Measurements from ENCODE around the gene PNMT. TPM values are rescaled to one million over a fixed set of nuclear protein-coding genes. Genes with fewer than 3 reads are reported as not detected.
A peak's percentile ranks its signal among the peaks of the same experiment; 100 is the strongest.

Gene PNMT
- total and polyA plus RNA-seq, 7 donors: 1.2 to 5.4 (median 2.8) TPM

- TF ChIP-seq EP300 (IDR thresholded peaks at IDR 0.05) (no peak), POLR2AphosphoS5 (IDR thresholded peaks at IDR 0.05) (peak; percentile 58 to 88 (median 78)), CTCF (IDR thresholded peaks at IDR 0.05) (no peak), POLR2A (IDR thresholded peaks at IDR 0.05) (peak; percentile 45 to 64)
- Histone ChIP-seq H3K36me3 (no peaks in the 10 kb centered on the region), H3K9me3 (no peaks in the 10 kb centered on the region), H3K27me3 (no peaks in the 10 kb centered on the region), H3K4me3 (peak within 1 kb of the TSS; percentile 59 to 93 (median 84)), H3K27ac (peak within 1 kb of the TSS; percentile 82 to 86 (median 84)), H3K4me1 (peaks cover 0 to 31% (median 26%) of the 10 kb centered on the region in 4 donors)
- 4 to 9% methylated on average over 20 of the region's 20 CpGs for WGBS, 2 donors
- intact Hi-C loops (cut with DNase I): loop anchor here (2.0 kb wide), 1 partner anchor 29 kb away; no protein-coding TSS in a partner anchor
- peak; percentile 91 for DNase-seq
Measured at GRCh38 chr17:39699818-39700147, 31.5 kb downstream of the PNMT start, which contains the start of gene ERBB2. ERBB2 (plus strand) TSS chr17:39700064; CDS start chr17:39700239, 175 bp downstream.

- H3K27ac ChIP-seq: peak overlapping the region; percentile 82 to 86 (median 84)
- no peak for DNase-seq
- H3K4me3 ChIP-seq: peak overlapping the region; percentile 59 to 93 (median 84)
- TF ChIP-seq POLR2A (IDR thresholded peaks at IDR 0.05): no peak
- TF ChIP-seq POLR2AphosphoS5 (IDR thresholded peaks at IDR 0.05): no peak
- TF ChIP-seq EP300 (IDR thresholded peaks at IDR 0.05): no peak
- 1 to 2% methylated on average over 57 of the region's 57 CpGs for WGBS, 2 donors
- H3K27me3 ChIP-seq: no peaks in the 10 kb centered on the region
- intact Hi-C loops (cut with DNase I): loop anchor here (2.0 kb wide), 1 partner anchor 28 kb away; no protein-coding TSS in a partner anchor
- no peaks in the 10 kb centered on the region for H3K36me3 ChIP-seq
- peaks cover 0 to 36% (median 31%) of the 10 kb centered on the region in 4 donors for H3K4me1 ChIP-seq
- H3K9me3 ChIP-seq: no peaks in the 10 kb centered on the region
Measured at GRCh38 chr17:39700148-39700987, 32.1 kb downstream of the PNMT start.

GRCh38 chr17:39701012-39701783 lies 32.9 kb downstream of the PNMT start:
- Histone ChIP-seq H3K9me3 (no peaks in the 10 kb centered on the region), H3K36me3 (no peaks in the 10 kb centered on the region), H3K27ac (peak overlapping the region; percentile 82 to 86 (median 84)), H3K27me3 (no peaks in the 10 kb centered on the region), H3K4me3 (peak overlapping the region; percentile 59 to 93 (median 84)), H3K4me1 (peaks cover 0 to 41% (median 32%) of the 10 kb centered on the region in 4 donors)
- DNase-seq: no peak
- TF ChIP-seq POLR2A (IDR thresholded peaks at IDR 0.05) (peak in 1 of 2 donors; percentile 77), CTCF (IDR thresholded peaks at IDR 0.05) (no peak), POLR2AphosphoS5 (IDR thresholded peaks at IDR 0.05) (peak in 1 of 4 donors; percentile 24)
- intact Hi-C loops (cut with DNase I): loop anchor here (2.0 kb wide), 1 partner anchor 28 kb away; no protein-coding TSS in a partner anchor
- WGBS, 2 donors: 6 to 39% methylated on average over 10 of the region's 10 CpGs

- H3K9me3 ChIP-seq: no peaks in the 10 kb centered on the region
- TF ChIP-seq POLR2AphosphoS5 (IDR thresholded peaks at IDR 0.05) (no peak), POLR2A (IDR thresholded peaks at IDR 0.05) (no peak), EP300 (IDR thresholded peaks at IDR 0.05) (no peak), CTCF (IDR thresholded peaks at IDR 0.05) (no peak)
- H3K36me3 ChIP-seq: peaks cover 0 to 1% (median under 1%) of the 10 kb centered on the region in 4 donors
- intact Hi-C loops (cut with DNase I): loop anchor here (2.0 kb wide), 1 partner anchor 27 kb away; no protein-coding TSS in a partner anchor
- H3K27me3 ChIP-seq: no peaks in the 10 kb centered on the region
- DNase-seq: no peak
- H3K4me1 ChIP-seq: peaks cover 0 to 41% (median 32%) of the 10 kb centered on the region in 4 donors
- H3K27ac ChIP-seq: peak overlapping the region in 2 of 4 donors; percentile 82 to 84
- 47 to 73% methylated on average over 4 of the region's 4 CpGs for WGBS, 2 donors
- peak overlapping the region in 1 of 4 donors; percentile 93 for H3K4me3 ChIP-seq
Measured at GRCh38 chr17:39701784-39702422, 33.6 kb downstream of the PNMT start.
